Superior temporal gyrus (tissue), 1 donor: ENCODE measurements around the gene GAS7.

ENCODE experiments used
- DNase-seq: peaks from one replicate; pipeline ENCODE4 v3.0.0-alpha.2; 2016; ENCODE audit errors: extremely low spot score

Gene GAS7

DNA sequence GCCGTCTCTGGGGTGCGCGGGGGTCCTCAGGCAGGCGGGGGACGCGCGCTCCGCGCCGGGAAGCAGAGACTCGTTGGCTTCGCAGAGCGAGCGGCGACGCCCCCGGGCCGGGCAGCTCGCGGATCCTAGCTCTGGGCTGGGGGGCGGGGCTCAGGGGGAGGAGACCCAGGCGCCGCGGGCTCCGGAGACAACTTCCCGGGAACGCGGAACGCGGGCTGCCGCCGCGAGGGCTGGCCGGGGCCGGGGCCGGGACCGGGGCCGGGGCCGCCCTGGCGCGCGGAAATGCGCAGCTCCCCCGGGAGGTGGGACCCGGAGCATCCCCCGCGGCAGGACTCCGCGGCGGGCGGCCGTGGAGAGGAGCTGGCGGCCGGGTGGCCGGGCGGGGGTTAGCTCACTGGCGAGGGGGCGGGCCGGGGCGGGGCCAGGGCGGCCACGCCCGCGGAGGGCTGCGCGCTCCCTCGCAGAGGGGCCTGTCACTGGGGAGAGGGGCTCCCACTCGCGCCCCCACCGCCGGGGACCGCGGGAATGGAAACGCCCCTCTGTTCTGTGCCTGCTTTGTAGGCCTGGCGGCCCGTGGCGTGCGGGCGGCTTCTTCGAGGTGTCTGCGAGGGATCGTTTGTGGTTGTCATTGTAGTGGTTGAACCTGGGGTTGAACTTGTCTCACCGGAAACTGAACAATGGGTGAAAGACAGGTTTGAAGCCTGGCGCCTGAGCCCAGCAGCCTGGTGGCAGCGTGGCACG is at the start of gene GAS7:
GAS7 (minus strand) TSS at position 98 of the 741 bp plus-strand sequence.
- DNase-seq, result no peak

DNA sequence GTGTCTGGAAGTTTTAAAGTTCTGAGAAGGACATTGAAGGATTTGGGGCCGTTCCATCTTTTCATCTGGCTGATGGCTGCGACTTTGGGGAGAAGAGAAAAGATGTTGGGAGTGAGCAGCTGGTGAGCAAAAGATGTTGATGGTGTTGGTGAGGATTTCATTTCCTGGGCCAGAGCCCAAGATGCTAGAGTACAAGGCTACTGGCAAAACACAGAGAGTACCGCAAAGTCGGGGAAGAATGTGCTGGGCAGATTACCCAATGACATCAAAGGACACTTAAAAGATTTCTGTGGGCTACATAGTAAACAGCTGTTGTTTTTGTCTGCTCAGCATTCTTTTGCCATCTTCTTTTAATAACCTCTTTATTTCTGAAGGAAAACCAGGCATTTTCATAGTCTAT is 49.4 kb upstream of the GAS7 start:
- DNase-seq, result no peak

DNA sequence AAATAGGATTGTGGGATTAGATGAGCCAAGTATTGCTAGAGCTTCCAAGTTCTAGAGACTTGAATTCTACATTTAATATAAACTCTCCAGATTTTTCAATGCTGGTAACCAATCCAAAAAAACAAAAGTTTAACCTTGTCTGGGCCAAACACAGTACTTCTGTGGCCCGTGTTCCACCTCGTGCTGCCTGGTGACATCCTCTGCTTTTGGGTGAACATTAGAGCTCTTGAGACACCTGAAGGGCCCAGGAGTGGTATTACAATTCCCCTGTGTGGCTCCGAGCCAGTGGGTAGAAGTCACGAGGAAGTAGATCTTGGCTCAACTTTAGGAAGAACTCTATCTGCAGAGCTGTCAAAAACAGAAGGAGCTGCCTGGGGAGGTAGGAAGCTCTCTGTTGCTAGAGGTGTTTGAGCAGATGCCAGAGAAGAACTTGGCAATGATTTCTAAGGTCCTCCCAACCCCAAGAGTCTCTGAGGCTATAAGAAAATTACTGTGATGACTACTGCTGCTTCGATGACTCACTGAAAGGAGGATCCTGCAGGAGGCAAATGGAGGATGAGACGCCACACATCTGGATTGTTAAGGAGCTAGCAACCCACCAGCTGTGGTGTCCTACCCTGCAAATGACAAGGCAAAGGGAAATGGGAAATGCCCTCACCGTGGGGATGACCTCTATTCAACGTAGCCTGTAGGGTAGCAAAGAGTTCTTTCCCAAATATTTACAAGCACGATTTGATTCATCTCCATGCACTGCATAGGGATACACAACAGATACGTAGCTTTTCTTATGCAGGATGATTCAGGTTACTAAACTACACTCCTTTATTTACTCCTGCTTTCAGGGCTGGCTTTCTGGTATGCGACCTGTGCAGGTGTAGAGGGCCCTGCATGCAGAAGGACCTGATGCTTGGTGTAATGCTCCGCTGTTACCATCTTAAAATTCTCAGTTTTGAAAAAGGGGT is 45.8 kb upstream of the GAS7 start:
- DNase-seq, result peak; percentile 42

DNA sequence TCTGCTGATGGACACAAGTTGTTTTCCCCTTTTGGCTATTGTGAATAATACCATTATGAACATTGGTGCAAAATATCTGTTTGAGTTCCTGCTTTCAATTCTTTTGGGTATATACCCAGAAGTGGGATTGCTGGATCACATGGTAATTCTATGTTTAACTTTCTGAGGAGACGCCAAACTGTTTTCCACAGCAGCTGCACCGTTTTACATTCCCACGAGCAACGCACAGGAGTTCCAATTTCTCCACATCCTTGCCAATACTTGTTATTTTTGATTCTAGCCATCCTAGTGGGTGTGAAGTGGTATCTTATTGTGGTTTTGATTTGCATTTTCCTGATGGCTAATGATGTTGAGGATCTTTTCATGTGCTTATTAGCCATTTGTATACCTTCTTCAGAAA is 43.4 kb upstream of the GAS7 start:
- no peak for DNase-seq

DNA sequence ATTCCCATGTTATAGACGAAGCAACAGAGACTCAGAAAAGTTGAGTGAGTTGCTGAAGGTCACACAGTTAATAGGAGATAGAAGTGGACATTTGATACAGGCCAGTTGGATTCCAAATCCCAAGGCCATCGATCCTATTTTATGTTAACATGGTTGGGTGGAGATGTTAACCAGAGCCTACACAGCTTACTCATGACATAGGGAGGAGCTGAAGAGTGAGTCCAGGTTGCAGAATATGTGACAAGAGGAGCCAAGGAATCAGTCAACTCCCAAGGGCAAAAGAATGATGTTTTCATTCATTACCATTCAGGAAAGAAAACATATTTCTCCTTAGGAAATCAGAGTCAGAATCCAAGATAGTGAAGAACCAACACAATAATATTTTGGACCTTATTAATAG is 40.3 kb upstream of the GAS7 start:
- DNase-seq, result no peak

DNA sequence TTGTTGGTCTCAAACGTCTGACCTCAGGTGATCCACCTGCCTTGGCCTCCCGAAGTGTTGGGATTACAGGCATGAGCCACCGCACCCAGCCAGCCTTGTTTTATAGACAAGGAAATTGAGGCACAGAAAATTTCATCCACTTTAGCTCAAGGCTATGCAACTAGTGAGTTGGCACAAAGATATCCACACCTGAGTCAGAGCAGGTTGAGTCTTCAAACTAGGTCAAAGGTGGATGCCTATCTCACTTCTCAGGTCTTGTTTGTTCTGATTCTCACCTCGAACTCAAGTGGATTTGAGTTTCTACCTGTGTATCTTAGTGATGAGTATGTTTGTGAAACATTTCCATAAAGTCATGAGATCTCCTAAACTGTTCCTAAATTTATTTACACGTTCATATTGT is 35.6 kb upstream of the GAS7 start:
- DNase-seq, result no peak

DNA sequence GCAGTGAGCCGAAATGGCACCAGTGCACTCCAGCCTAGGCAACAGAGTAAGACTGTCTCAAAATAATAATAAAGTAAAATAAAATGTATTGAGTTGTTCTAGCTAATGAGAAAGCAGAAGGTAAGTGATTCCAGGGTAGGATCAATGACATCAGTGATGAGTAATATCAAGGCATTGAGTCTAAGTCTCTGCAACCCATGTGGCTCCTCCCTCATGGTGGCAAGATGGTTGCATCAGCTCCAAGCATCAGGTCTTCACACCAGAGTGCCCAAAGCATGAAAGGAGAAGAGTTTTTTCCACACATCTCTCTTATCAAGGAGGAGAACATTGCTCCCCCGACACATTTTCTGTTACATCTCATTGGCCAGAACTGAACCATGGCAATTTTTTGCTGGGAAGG is 34.8 kb upstream of the GAS7 start:
- DNase-seq, result no peak

DNA sequence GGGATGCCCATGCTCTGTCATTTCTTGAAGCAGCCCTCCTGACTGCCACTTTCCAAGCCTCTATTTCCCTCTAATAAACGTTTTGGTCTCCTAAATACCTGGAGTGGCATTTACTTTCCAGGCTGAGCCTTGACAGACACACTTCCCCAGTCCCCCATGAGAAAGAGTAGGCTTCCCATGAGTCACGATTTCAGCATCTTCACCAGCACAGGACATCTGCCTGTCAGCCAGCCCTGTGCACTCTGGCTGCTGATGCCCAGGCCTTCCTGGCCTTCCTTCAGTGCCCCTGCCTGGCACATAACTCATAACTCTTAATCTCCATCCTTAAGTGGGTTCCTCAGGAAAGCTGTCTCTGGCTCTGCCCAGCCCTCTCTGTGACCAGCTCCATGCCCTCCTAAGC is 30.8 kb upstream of the GAS7 start:
- no peak for DNase-seq

DNA sequence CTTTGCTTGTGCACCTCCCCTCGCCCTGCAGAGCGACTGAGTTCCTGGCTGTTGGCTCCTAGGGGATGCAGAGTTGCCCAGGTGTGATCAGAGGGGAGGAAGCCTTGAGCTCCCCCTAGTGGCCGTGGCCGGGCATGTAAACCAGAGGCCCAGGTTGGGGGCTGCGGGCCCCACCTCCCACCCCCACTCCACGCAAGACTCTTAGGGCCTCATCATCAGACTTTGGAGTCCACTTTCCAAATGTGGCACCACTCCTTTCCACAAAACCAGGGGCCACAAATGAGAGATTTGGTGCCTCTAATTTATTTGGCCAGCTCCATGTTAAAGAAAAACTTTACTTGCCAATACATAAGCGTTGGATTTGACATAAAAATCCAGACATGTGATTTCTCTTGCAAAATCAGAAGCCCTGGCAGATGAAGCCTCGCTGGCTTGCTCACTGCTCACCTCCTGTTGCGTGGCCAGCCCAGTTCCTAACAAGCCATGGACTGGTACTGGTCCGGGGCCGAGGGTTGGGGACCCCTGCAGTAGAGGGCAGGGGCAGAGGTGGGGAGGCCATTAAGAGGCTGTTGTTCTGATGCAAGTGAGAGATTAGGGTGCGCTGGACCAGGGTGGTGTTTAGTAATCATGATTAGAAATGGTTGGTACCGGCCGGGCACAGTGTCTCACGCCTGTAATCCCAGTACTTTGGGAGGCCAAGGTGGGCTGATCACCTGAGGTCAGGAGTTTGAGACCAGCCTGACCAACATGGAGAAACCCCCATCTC is 28.7 kb upstream of the GAS7 start:
- peak; percentile 51 for DNase-seq

DNA sequence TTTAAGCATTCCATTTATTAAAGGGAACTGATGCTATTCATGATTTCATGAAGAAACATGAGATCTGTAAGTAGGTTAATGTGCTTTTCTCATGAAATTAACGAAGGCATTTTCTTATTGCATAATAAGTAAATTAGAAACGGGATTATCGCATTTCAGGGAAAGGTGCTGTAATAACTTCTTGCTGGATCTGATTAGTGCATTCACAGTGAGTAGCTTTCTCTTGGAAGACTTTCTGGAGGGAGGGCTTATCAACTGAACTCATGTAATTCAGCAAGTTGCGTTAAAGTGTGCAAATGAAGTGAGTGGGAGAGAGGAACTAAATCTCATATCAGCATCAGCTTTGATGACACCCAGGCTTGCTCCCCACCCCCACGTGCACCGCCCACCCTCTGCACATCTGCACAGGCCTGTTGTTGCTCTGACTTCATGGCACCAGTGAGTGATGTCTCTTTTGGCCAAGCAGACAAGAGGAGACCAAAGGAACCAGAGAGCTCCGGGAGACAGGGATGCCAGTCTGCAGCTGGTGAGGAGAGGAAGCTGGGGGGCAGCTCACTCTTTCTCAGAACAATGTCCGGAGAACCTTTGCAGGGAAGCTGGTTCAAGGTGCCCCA is 26.3 kb upstream of the GAS7 start:
- peak; percentile 63 for DNase-seq

DNA sequence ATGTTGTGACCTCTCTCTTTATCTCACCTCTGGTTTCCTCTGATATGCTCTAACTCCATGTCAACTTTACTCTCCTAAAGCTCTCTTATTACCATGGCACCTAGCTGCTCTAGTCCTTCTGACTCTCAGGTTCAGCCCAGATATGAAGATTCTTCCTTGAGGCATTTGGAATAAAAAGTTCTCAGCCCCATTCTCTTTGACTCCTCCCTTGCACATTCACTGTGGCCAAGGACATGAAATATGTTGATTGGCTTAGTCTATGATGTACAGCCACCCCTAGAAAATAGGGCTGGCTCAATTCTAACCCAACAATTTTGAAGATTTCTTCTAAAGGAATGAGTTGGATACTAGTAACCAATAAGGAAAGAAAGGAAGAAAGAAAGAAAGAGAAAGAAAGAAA is 20.8 kb upstream of the GAS7 start:
- DNase-seq, result no peak

DNA sequence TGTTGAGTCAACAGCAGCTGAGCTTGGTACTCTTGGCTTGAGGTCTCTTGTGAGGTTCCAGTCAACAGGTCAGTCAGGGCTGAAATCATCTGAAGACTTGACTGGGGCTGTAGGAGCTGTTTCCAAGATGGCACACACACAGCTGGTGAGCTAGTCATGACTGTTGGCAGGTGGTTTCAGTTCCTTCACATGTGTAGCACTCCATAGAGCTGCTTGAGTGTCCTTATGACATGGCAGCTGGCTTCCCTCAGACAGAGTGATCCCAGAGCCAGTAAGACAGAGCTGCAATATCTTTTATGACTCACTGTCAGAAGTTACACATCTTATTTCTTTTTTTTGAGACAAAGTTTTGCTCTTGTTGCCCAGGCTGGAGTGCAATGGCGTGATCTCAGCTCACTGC is 19.5 kb upstream of the GAS7 start:
- no peak for DNase-seq

DNA sequence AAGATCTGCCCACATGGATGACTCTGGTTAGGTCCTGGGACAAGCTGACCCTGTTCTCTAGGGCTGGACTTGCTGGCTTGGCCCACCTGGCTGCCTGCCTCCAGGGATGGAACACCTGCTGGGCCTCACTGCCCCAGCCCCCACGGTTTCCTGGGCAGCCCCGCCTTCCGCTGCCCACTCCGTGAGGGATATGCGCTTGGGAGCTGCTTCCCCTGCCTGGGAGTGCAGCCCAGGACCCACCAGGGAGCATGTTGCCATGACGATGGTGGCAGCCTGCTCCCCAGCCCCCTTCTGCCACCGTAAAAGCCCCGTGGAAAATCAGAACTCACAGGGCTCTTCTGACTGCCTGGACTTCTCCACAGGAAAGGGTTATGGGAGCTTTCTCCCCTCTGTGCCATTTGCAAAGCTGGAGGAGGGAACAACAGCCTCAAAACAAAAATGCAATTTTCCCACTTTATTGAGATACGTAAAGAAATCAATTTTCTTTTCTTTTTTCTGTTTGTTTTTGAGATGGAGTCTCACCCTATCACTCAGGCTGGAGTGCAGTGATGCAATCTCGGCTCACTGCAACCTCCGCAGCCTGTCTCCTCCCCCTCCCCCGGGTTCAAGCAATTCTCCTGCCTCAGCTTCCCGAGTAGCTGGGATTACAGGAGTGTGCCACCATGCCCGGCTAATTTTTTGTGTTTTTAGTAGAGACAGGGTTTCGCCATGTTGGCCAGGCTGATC is 18.0 kb upstream of the GAS7 start:
- DNase-seq, result no peak

DNA sequence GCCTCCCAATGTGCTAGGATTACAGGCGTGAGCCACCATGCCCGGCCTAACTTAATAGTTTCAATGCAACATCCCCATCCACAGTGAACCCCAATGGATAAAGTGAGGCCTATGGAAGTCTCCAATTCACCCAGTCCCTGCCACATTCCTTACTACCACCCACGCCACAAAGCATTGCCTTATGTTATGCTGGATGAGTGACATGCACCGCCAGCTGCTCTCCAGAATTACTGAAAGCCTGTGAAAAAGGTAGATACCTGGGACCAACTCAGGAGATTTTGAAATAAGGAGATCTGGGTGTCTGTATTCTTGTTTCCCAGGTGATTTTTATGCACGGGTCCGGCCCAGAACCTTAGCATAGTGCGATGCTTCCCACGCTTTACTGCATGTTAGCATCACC is 16.9 kb upstream of the GAS7 start:
- no peak for DNase-seq

DNA sequence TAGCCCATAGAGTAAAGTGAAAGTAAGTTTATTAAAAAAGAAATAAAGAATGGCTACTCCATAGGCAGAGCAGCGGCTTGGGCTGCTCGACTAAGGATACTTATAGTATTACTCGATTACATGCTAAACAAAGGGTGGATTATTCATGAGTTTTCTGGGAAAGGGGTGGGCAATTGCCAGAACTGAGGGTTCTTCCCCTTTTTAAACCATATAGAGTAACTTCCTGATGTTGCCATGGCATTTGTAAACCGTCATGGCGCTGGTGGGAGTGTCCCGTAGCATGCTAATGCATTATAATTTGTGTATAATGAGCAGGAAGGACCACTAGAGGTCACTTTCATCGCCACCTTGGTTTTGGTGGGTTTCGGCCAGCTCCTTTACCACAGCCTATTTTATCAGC is 13.3 kb upstream of the GAS7 start:
- no peak for DNase-seq

DNA sequence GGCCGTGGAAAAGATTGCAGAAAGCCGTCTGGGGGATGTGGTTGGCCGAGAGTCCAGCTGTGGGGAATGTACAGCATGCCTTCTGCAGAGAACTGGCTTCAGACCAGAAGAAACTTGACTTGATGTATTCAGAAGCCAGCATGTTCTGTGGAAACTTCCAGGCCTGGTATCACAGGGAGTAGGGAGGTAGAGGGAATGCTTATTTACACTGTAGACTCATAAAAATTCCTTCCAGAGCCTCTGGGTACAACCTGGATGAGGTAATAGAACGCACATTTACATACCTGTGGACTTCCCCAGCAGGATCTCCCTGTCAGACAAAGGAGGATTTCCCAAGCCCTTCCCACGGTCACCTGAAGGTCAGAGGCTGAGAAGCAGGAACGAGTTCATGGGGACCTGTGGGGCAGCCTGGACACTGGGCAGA is 11.8 kb upstream of the GAS7 start:
- DNase-seq, result no peak

DNA sequence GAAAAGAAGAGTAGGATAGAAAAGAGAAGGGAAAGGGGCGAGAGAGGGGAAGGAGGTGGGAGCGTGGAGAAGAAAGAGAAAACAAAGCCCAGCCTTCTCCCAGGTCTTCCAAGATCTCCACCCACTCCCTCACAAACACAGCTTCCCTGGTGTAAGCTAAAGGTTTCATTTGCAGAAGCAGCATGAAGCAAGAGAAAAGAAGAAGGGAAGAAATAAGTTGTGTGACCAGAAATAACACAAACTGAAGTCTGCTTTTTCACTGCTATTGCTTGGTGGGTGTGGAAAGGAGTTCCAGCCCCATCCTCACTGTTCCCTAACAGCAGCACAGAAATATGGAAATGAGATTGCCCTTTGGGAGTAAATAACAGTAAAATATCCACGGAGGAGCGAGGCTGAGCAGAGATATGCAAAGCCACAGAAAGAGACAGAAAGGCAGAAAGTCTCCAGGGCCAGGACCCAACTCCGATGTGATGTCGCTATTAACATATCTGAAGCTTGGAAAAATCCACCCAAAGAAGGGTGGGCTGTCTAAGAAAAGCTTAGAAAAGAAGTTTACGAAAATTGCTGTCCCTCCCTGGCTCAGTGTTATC is 10.3 kb upstream of the GAS7 start:
- no peak for DNase-seq

DNA sequence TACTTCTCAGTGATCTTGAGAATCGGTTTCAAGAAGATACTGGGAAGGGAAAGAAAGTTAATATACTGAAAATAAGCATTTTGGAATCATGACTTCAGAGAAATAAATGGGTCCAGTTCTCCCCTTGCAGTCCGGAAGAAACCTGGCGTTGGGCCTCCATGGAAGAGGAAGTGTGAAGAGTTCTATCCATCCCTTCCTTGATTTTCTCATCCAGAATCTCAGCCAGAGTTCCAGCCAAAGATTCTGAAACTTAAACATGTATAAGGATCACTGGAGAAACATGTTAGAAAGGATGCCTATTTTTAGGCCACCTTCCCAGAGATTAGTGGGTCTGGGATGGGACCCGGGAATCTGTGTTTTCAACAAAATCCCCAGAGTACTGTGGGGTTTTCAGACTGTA is 8.7 kb upstream of the GAS7 start:
- DNase-seq, result no peak

DNA sequence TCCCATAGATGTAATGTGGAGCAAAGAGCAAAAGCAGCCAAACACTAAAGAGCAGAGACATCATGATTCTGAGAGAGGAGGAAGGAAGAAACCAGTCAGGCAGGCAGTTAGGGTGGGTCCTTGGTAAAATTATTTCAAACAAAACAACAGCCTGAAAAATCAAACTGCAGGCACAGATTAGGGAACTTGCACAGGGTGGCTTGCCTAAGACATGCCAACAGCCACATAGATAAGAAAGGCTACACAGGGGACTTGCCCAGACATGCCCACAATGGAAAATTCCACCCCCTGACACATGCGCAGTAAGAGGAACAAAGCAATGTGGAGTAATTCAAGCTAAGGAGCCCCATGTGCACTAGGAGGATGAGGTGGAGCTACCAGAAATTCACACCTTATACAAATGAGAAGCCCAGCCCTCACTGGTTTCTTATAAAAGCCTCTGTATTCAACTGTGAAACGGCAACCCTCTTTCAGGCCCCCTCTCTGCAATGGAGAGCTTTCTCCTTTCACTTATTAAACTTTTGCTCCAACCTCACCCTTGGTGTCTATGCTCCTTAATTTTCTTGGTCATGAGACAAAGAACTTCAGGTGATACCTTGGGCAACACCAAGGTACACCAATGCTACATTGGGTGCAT is 7.3 kb upstream of the GAS7 start:
- DNase-seq, result no peak

DNA sequence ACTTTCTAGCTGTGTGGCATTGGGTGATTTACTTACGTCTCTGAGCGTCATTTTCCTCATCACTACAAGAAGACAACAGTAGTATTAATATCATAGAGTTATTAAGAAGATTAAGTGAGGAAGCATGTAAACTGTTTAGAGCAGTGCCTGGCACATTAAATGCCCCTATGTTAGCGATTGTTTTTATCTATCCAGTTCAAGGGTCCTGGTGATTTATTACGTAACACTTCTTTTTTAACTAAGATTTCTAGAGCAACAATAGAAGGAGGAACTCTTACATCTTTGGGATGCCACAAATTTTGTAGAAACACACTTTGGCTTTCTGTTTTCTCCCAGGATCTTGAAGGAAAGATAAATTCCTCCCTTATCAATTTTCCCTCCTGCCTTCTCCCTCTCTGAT is 3.3 kb upstream of the GAS7 start:
- DNase-seq, result no peak
